Daoy (cell line): ENCODE data around the gene CERS4. TPM values are rescaled to one million over a fixed set of nuclear protein-coding genes. Genes with fewer than 3 reads are reported as not detected.
A peak's percentile ranks its signal among the peaks of the same experiment; 100 is the strongest.
"Not testable (repeated sequence)": the region's sequence is repeated elsewhere in the genome, so short reads cannot be mapped to it uniquely, and the experiment has no call there.

Experiments used
- DNase-seq: peaks from one replicate; pipeline ENCODE4 v3.0.0-alpha.2; 2015; ENCODE audit warnings: low read depth
- total RNA-seq: library from RNA; depleted of rRNA; stranded (reverse); fragments of >200 nt; shearing (Covaris generic); gene quantifications from 2 replicates; pipeline ENCODE4 v1.2.3, GENCODE V29; 2014

CERS4 gene
- total RNA-seq, 1 experiment from 2014 or later, result 12.1 TPM

DNA sequence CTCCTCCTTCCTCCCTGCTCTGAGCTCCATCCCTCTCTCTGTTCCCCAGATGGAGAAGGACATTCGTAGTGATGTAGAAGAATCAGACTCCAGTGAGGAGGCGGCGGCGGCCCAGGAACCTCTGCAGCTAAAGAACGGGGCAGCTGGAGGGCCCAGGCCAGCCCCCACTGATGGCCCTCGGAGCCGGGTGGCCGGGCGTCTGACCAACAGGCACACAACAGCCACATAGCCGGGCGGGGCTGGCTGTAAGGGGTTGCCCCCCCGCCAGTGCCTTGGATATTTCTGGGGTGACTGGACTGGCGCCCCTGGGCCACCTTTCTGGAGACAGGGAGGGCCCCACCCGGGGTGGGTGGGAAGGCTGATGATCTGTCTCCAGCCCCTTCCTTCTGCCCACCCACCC, 52.7 kb downstream of the CERS4 start:
- no peak for DNase-seq

DNA sequence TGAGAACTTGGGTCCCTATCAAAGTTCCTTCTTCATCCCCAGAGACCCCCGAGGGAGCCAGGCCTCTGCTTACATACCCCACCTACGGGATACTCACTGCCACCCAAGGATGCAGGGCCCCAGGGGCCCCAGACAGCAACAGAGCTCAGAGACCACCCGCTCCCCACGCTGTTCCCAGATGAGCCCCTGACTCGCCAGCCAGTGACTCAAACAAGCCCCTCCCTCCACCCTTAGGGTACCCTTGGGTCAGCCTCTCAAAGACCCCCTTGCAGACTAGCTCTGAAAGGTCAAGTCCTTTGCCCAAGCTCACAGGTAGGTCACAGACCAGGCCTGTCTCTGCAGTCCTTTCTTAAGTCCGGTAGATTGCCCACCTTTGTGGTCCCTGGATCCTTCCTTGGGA, 53.3 kb downstream of the CERS4 start:
- no peak for DNase-seq

DNA sequence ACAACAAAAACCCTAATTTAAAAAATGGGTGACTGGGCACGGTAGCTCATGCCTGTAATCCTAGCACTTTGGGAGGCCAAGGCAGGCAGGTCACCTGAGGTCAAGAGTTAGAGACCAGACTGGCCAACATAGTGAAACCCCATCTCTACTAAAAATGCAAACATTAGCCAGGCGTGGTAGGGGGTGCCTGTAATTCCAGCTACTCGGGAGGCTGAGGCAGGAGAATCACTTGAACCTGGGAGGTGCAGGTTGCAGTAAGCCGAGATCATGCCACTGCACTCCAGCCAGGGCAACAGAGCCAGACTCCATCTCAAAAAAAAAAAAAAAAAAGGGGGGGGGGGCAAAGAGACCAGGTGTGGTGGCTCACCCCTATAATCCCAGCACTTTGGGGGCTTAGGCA, 55.1 kb downstream of the CERS4 start:
- DNase-seq, result not testable (repeated sequence)

DNA sequence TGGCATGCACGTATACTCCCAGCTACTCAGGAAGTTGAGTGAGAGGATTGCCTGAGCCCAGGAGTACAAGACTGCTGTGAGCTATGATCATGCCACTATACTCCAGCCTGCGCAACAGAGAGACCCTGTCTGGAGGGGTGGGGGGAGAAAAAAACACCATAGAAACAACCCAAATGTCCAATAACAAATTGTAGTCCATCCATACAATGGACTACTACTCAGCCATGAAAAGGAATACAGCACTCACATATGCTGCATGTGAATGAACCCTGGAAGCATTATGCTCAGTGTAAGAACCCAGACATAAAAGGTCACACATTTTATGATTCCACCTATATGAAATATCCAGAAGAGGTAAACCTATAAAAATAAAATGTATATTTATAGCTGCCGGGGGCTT, 56.7 kb downstream of the CERS4 start:
- no peak for DNase-seq

DNA sequence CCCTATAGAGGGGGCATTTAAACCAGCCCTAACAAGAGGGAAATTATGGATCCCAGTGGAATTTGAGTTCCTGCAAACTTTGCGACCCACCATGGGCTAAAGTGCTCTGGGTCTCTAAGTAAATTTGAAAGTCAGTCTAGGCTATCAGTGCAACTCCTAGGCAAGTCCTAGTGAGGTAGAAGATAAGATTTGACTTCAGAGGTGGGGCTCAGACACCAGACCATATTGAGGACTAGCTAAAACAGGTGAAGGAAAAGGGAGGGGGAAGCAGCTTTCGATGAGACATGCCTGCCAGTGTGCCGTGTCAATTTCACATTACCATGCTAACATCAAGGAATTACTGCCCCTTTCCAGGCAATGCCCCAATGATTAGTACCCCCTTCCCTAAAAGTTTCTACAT, 60.6 kb downstream of the CERS4 start:
- DNase-seq, result no peak

DNA sequence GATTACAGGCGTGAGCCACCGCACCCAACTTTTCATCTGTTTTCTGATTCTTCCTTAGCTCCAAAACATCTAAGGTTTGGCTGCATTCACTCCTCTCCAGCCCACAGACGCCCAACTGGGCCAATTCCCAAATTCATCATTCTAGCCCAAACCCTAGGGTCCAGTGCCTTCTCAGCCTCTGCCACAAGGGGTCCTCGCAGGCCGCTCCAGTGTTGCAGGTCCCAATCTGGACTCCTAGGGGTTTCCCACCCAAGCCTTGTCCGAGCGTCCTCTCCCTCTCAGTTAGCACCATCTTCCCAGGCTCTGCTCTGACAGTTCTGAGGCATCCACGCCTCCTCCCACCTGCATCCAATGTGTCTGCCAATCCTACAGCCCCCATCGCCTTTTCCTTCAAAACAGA, 67.3 kb downstream of the CERS4 start:
- DNase-seq, result not testable (repeated sequence)

DNA sequence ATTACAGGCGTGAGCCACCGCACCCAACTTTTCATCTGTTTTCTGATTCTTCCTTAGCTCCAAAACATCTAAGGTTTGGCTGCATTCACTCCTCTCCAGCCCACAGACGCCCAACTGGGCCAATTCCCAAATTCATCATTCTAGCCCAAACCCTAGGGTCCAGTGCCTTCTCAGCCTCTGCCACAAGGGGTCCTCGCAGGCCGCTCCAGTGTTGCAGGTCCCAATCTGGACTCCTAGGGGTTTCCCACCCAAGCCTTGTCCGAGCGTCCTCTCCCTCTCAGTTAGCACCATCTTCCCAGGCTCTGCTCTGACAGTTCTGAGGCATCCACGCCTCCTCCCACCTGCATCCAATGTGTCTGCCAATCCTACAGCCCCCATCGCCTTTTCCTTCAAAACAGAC, 82.2 kb downstream of the CERS4 start:
- not testable (repeated sequence) for DNase-seq

DNA sequence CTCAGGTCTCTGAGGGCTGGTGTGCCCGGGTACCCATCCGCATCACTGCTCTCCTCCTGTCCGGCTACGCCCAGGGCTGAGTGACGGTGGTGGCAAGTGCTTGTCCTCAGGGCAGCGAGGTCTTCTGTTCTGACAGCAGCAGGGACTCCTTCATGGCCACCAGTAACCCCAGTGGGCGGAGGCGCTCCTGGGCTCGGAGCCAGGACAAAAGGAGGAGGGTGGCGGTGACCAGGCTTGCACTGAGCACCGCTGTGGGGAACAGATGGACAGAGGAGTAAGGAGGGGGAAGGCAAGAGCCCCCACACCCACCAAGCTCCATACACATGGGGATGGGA, 93.2 kb downstream of the CERS4 start:
- DNase-seq, result no peak

DNA sequence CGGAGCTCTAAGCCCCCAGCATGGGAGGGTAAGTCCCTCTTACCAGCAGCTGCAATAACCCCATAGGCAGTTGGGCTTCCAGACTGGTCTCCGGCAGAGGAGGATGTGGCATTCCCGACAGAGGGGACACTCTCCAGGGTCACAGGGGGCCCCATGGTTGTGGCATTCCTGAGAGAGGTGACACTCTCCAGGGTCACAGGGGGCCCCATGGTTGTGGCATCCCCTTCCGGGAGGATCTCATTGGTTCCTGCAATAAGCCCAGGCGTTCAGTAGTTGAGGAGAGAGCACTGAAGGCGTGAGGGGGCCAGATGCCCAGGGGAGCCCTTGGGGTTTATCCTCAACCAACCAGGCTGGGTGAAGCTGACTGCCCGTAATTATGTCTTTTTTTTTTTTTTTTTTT, 93.6 kb downstream of the CERS4 start:
- no peak for DNase-seq

DNA sequence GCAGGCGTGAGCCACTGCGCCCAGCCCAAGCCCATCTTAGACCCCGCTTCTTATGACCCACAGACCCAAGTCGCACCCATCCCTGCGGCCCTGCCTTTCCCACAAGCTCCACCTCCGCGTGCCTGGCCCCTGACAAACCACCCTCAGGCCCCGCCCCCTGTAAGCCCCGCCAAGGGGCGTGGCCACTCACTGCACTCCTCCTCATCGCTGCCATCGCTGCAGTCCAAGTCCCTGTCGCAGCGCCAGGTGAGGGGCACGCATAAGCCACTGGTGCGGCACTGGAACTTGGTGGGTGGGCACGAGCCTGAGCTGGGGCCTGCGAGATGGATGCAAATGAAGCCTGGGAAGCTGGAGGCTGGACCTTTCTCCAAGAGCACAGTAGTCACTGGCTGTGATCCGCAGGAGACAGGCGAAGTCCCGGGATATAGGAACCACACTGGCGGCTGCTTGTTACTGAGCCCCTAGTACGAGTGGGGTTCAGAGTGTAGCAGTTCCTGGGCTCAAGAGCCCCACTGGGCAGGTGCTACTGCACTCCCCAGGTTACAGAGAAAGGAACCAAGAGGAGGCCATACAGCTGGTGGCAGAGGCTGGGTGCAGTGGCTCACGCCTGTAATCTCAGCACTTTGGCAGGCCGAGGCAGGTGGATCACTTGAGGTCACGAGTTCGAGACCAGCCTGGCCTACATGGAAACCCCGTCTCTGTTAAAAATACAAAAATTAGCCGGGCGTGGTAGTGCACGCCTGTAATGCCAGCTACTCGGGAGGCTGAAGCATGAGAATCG, 95.9 kb downstream of the CERS4 start:
- peak; percentile 39 for DNase-seq

DNA sequence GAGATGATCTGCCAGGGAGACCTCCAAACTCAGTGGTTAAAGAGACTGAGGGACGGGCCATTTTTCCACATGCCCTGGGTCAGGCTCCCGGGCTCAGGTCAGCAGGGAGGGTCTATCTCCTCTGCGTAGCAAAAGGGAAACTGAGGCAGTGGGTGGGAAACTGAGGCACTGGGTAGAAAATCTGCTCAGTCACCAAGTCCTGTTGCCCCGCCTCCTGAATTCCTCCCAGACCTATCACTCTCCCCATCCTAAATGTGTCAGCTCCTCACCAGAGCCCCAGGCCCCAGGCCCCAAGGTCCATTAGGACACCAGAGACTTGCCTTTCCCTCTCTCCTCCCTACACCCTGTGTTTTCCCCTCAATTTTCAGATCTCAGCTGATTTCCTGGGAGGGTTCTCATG, 96.6 kb downstream of the CERS4 start:
- DNase-seq, result no peak

DNA sequence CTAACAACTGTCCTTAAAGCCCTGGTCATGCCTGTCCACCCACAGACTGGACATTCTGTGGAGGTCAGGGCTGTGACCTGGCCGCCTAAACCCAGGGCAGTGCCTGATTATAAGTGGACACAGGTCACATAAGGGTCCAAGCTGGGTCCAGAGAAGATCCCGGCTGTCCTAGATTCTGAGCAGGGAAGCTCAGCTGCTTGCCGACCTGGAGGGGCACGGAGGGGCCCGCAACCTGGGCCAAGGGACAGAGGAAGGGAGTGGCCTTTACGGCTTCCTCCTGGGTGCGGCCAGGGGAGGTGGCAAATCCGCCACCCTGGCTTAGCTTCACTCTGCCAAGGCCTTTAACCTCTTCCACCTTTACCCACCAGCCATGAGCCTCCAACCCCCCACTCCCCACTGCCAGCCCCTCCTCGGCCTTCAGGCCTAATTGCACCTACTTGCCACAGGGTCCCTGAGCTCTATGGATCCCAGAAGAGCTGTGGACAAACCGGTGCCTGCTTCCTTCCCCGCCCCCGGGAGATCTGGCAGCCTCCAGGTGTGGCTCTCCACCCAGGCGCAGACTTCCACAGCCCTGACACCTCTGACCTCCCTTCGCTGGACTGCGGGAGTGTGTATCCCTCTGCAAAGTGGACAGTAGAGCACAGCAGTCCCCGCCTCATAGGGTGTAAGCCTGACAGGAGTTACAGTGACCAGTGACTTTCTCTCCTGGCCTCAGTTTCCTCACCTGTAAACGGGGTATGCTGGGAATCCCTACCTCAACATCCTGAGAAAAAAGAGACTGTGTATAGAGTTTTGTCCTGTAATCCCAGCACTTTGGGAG, 97.3 kb downstream of the CERS4 start:
- DNase-seq, result no peak

DNA sequence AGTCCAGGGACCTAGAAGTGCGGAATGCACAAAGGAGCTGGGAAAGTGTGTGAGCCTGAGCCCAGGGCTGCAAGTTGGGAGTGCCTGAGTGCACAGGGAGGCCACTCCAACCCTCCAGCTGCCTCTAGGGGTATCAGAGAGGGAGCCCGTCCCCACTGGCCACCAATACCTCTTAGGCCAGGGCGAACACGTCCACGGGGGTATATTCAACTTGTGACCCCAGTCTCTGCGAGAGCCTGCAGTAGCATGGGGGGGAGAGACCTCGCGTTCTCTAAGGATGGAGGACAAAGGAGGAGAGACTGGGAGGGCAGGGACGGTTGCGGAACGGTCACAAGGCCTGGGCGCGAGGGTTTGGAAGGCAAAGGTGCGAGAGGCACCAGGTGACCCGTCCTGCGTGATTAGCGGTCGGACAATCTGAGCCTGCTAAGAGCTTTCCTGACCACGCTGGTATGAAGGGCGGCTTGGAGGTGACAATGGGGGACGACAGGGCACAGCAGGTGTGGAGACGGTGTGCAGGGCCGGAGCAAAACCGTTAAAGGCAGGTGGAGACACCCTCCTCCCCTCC, 98.3 kb downstream of the CERS4 start:
- DNase-seq, result peak; percentile 23

DNA sequence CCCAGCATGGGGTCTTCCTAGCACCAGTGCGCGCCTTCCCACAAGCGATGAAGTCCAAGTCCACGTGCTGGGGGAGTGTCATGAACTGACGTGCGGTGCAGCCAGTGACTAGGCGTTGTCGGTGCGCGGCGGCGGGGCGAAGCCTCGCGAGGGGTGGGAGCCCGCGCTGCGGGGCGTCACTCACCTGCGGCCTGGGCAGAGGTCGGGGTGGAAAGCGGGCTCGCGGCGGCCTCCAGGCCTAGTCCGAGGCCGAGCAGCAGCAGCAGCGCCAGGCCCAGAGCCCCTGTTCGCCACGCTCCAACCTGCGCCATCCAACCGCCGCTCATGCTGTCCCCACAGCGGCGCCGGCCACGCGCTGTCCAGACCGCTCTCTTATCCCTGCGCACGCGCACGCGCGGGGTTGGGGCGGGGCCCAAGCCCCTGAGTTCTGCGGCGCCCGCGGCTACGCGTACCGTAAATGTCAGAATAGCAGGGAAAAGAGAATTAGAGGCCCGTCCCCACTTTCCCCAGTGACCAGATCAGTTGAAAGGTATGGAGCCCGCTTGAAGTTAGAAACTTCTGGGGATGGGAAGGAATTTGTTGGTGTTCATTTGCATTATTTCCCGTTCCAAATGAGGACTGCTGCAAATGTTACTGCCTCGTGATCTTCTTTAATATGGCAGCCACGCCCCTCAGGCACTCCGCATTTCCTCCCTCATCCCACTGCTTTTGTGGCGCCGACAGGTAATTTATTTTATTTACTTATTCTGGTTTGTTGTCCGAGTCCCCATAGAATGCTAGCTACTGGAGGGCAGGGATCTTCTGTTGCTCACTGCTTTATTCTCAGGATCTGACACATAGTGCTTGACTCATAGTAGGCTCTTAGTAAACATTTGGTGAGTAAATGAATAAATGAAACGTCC, 99.0 kb downstream of the CERS4 start, which contains the start of gene CD320:
Gene CD320 (minus strand): TSS at position 394 of the 902 bp plus-strand sequence. CDS start 68 bp downstream, at position 326.
- DNase-seq, result peak; percentile 95

DNA sequence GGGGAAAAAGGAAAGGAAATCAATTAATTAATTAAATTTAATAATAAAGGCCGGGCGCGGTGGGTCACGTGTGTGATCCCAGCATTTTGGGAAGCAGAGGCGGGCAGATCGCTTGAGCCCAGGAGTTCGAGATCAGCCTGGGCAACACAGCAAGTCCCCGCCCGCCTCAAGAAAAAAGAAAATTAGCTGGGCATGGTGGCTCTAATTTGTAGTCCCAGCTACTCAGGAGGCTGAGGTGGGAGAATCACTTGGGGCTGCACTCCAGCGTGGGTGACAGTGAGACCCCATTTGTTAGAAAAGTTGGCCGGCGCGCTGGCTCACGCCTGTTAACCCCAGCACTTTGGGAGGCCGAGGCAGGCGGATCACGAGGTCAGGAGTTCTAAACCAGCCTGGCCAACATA, 99.7 kb downstream of the CERS4 start:
- no peak for DNase-seq

DNA sequence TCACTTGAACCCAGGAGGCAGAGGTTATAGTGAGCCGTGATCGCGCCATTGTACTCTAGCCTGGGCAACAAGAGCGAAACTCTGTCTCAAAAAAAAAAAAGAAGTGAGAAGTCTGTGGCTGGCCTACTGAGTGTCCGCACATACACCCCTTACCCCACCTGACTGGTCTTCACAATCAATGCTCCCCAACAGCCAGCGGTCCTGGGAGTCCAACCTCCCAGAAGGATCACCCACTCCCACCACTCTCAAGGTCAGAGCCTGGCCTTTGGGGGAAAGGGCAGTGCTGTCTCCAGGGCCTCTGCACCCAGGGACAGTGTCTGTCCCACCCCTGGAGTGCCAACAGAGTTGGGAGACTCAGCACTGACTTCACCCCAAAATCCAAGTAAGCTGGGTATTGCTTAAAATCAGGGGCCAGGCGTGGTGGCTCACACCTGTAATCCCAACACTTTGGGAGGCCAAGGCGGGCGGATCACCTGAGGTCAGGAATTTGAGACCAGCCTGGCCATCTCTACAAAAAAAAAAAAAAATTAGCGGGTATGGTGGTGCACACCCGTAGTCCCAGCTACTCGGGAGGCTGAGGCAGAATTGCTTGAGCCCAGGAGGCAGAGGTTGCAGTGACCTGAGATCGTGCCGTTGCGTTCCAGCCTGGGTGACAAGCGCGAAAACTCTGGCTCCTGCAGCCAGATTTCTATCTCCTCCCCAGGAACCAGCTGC, 101.3 kb downstream of the CERS4 start:
- DNase-seq, result no peak

DNA sequence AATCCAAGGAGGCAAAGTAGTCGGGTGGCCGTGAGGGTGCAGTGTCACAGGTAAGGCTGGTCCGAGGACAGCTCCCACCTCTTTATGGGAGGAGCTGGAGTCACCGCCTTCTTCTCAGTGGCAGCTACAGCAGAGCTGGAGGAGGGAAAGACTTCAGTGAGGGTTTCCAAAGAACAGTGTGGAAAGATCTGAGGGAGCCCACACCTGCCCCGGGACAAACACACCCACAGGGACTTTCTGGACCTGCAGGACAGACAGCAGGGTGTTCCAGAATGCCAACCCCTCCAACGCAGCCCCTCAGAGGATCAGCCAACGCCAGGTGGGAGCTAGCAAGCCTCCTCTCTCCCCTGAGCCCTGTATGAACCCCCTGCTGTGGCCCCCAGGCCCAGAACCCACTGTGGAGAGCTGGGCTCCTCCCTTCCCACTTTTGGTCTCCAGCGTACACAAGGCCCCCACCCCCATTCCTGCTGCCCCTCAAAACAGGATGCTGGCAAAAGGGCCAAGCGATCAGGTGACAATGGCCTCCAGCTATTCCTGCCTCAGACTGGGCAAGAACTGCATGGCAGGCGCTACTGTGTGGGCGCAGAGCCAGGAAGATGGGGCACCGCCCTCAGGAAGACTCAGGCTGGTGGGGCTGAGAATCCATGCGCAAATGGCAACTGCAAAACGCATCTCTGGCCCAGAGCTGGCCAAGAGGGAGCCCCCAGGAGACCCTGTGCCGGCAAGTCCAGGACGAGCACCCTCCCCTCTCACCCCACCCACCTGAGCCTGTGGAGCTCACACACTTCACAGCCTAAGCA, 102.5 kb downstream of the CERS4 start:
- peak; percentile 30 for DNase-seq
